ENCODE data around the gene ZFHX2. TPM values are rescaled to one million over a fixed set of nuclear protein-coding genes. Genes with fewer than 3 reads are reported as not detected.
A peak's percentile ranks its signal among the peaks of the same experiment; 100 is the strongest.

ZFHX2 gene
- total RNA-seq, 2 experiments from 2014 or later = 1.8 to 2.7 TPM

GRCh38 chr14:23580152-23580926, 28.8 kb upstream of the ZFHX2 start:
- Mint-ChIP-seq H3K36me3 (no peaks in the 10 kb centered on the region), H3K4me1 (peaks cover 9% of the 10 kb centered on the region), H3K27ac (no peak overlapping the region), H3K27me3 (peaks cover 53% of the 10 kb centered on the region), H3K4me3 (no peak overlapping the region), H3K9me3 (ENCODE audit: low read depth) (no peaks in the 10 kb centered on the region)
- no peak for ATAC-seq
- CTCF ChIA-PET = interaction anchor here (1.1 kb wide), 1 partner anchor 9 kb away, joined by 3 read pairs; no protein-coding TSS in a partner anchor
- DNase-seq = no peak

GRCh38 chr14:23579739-23580138, 28.2 kb upstream of the ZFHX2 start:
- ATAC-seq (no peak), DNase-seq (no peak)
- Mint-ChIP-seq H3K9me3 (ENCODE audit: low read depth) (no peaks in the 10 kb centered on the region), H3K4me3 (no peak overlapping the region), H3K27ac (no peak overlapping the region), H3K36me3 (no peaks in the 10 kb centered on the region), H3K4me1 (peaks cover 11% of the 10 kb centered on the region), H3K27me3 (peaks cover 59% of the 10 kb centered on the region)
- CTCF ChIA-PET = no interaction called here

- Mint-ChIP-seq H3K9me3 (ENCODE audit: low read depth) (no peaks in the 10 kb centered on the region), H3K4me3 (no peak overlapping the region), H3K36me3 (no peaks in the 10 kb centered on the region), H3K4me1 (peaks cover 11% of the 10 kb centered on the region), H3K27ac (no peak overlapping the region), H3K27me3 (peaks cover 60% of the 10 kb centered on the region)
- no peak for DNase-seq
- CTCF ChIA-PET = no interaction called here
- ATAC-seq = no peak
Measured at GRCh38 chr14:23579311-23579630, 27.7 kb upstream of the ZFHX2 start.

- DNase-seq (peak; percentile 11), ATAC-seq (no peak)
- Mint-ChIP-seq H3K27ac (no peak within 1 kb of the TSS), H3K27me3 (peaks cover 57% of the 10 kb centered on the region), H3K4me3 (no peak within 1 kb of the TSS), H3K36me3 (no peaks in the 10 kb centered on the region), H3K4me1 (peaks cover 11% of the 10 kb centered on the region), H3K9me3 (ENCODE audit: low read depth) (no peaks in the 10 kb centered on the region)
- CTCF ChIA-PET = no interaction called here
Measured at GRCh38 chr14:23578560-23579310, 27.2 kb upstream of the ZFHX2 start, which contains the start of gene JPH4. Gene JPH4, minus strand, starts transcription at chr14:23578790. Its CDS starts 1,337 bp downstream, at chr14:23577453.

GRCh38 chr14:23577710-23578392, 26.3 kb upstream of the ZFHX2 start:
- DNase-seq (peak; percentile 26), ATAC-seq (no peak)
- Mint-ChIP-seq H3K9me3 (ENCODE audit: low read depth) (no peaks in the 10 kb centered on the region), H3K36me3 (no peaks in the 10 kb centered on the region), H3K27ac (no peak overlapping the region), H3K27me3 (peaks cover 54% of the 10 kb centered on the region), H3K4me1 (peaks cover 14% of the 10 kb centered on the region), H3K4me3 (no peak overlapping the region)
- CTCF ChIA-PET = no interaction called here

- no peak overlapping the region for H3K27ac Mint-ChIP-seq
- H3K27me3 Mint-ChIP-seq = peaks cover 48% of the 10 kb centered on the region
- no peak overlapping the region for H3K4me3 Mint-ChIP-seq
- ATAC-seq (peak; percentile 18), DNase-seq (no peak)
- CTCF ChIA-PET = no interaction called here
- peaks cover 20% of the 10 kb centered on the region for H3K4me1 Mint-ChIP-seq
- no peaks in the 10 kb centered on the region for H3K9me3 Mint-ChIP-seq (ENCODE audit: low read depth)
- no peaks in the 10 kb centered on the region for H3K36me3 Mint-ChIP-seq
Measured at GRCh38 chr14:23577004-23577681, 25.6 kb upstream of the ZFHX2 start.

GRCh38 chr14:23573384-23574015, 21.9 kb upstream of the ZFHX2 start:
- CTCF ChIA-PET = interaction anchor here (0.5 to 2.2 kb wide), 2 partner anchors 10 to 15 kb away, joined by 3 to 7 read pairs; no protein-coding TSS in a partner anchor
- DNase-seq = no peak
- ATAC-seq = no peak
- H3K27ac Mint-ChIP-seq = no peak overlapping the region
- H3K27me3 Mint-ChIP-seq = peaks cover 30% of the 10 kb centered on the region
- H3K9me3 Mint-ChIP-seq (ENCODE audit: low read depth) = no peaks in the 10 kb centered on the region
- H3K4me3 Mint-ChIP-seq = no peak overlapping the region
- no peaks in the 10 kb centered on the region for H3K36me3 Mint-ChIP-seq
- H3K4me1 Mint-ChIP-seq = peaks cover 30% of the 10 kb centered on the region

GRCh38 chr14:23572836-23573235, 21.3 kb upstream of the ZFHX2 start:
- H3K27ac Mint-ChIP-seq = no peak overlapping the region
- no peak overlapping the region for H3K4me3 Mint-ChIP-seq
- H3K4me1 Mint-ChIP-seq = peaks cover 36% of the 10 kb centered on the region
- no peaks in the 10 kb centered on the region for H3K36me3 Mint-ChIP-seq
- no peaks in the 10 kb centered on the region for H3K9me3 Mint-ChIP-seq (ENCODE audit: low read depth)
- H3K27me3 Mint-ChIP-seq = peaks cover 24% of the 10 kb centered on the region
- no peak for DNase-seq
- CTCF ChIA-PET = interaction anchor here (2.2 kb wide), 1 partner anchor 10 kb away, joined by 7 read pairs; no protein-coding TSS in a partner anchor
- no peak for ATAC-seq

- Mint-ChIP-seq H3K27ac (no peak overlapping the region), H3K27me3 (peaks cover 20% of the 10 kb centered on the region), H3K4me3 (no peak overlapping the region)
Measured at GRCh38 chr14:23572524-23572828, 20.9 kb upstream of the ZFHX2 start.

GRCh38 chr14:23571701-23572523, 20.3 kb upstream of the ZFHX2 start:
- Mint-ChIP-seq H3K27me3 (peaks cover 17% of the 10 kb centered on the region), H3K4me3 (no peak overlapping the region), H3K36me3 (no peaks in the 10 kb centered on the region), H3K9me3 (ENCODE audit: low read depth) (no peaks in the 10 kb centered on the region), H3K27ac (no peak overlapping the region), H3K4me1 (peaks cover 39% of the 10 kb centered on the region)
- DNase-seq = no peak
- CTCF ChIA-PET = interaction anchor here (1.0 to 2.2 kb wide), 4 partner anchors 9 to 95 kb away, joined by 3 to 7 read pairs (median 5); no protein-coding TSS in a partner anchor
- ATAC-seq = no peak

More at GRCh38 chr14:23572524-23572828, 20.9 kb upstream of the ZFHX2 start:
- no peak for ATAC-seq
- no peaks in the 10 kb centered on the region for H3K9me3 Mint-ChIP-seq (ENCODE audit: low read depth)
- H3K36me3 Mint-ChIP-seq = no peaks in the 10 kb centered on the region
- DNase-seq = no peak
- CTCF ChIA-PET = interaction anchor here (1.0 to 2.2 kb wide), 4 partner anchors 9 to 96 kb away, joined by 3 to 7 read pairs (median 5); no protein-coding TSS in a partner anchor
- peaks cover 40% of the 10 kb centered on the region for H3K4me1 Mint-ChIP-seq

- CTCF ChIA-PET = interaction anchor here (1.5 to 2.2 kb wide), 4 partner anchors 8 to 61 kb away, joined by 3 to 7 read pairs (median 6); no protein-coding TSS in a partner anchor
- DNase-seq = no peak
- Mint-ChIP-seq H3K9me3 (ENCODE audit: low read depth) (no peaks in the 10 kb centered on the region), H3K27ac (no peak overlapping the region), H3K4me1 (peaks cover 41% of the 10 kb centered on the region), H3K4me3 (no peak overlapping the region), H3K27me3 (peaks cover 10% of the 10 kb centered on the region), H3K36me3 (peaks cover 5% of the 10 kb centered on the region)
- ATAC-seq = no peak
Measured at GRCh38 chr14:23570806-23571483, 19.4 kb upstream of the ZFHX2 start.
